Measurements from ENCODE around the gene UGDH. TPM values are rescaled to one million over a fixed set of nuclear protein-coding genes. Genes with fewer than 3 reads are reported as not detected.
A peak's percentile ranks its signal among the peaks of the same experiment; 100 is the strongest.
"Not testable (repeated sequence)": the region's sequence is repeated elsewhere in the genome, so short reads cannot be mapped to it uniquely, and the experiment has no call there.

Gene UGDH
- total and polyA plus RNA-seq, 7 donors: 33.4 to 140 (median 51.2) TPM

DNA sequence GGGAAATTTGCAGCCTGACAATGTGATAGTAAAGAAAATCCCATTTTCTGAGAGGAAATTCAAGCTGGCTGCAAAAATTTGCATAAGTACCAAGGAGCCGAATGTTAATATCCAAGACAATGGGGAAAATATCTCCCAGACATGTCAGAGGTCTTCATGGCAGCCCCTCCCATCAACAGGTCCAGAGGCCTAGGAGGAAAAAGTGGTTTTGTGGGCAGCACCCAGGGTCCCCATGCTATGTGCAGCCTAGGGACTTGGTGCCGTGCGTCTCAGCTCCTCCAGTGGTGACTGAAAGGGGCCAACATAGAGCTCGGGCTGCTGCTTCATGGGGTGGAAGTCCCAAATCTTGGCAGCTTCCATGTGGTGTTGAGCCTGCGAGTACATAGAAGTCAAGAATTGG is 6.3 kb upstream of the UGDH start:
- TF ChIP-seq CTCF (IDR thresholded peaks at IDR 0.05) (no peak), POLR2A (IDR thresholded peaks at IDR 0.05) (no peak), POLR2AphosphoS5 (IDR thresholded peaks at IDR 0.05) (no peak), EP300 (IDR thresholded peaks at IDR 0.05) (no peak)
- H3K4me3 ChIP-seq: no peak overlapping the region
- 94 to 98% methylated on average over 5 of the region's 5 CpGs for WGBS, 2 donors
- H3K27me3 ChIP-seq: no peaks in the 10 kb centered on the region
- intact Hi-C loops (cut with DNase I): no loop called here
- H3K4me1 ChIP-seq: peaks cover 0 to 11% (median 7%) of the 10 kb centered on the region in 4 donors
- no peak for DNase-seq
- H3K9me3 ChIP-seq: no peaks in the 10 kb centered on the region
- no peak overlapping the region for H3K27ac ChIP-seq
- peaks cover 0 to 36% (median 3%) of the 10 kb centered on the region in 4 donors for H3K36me3 ChIP-seq

DNA sequence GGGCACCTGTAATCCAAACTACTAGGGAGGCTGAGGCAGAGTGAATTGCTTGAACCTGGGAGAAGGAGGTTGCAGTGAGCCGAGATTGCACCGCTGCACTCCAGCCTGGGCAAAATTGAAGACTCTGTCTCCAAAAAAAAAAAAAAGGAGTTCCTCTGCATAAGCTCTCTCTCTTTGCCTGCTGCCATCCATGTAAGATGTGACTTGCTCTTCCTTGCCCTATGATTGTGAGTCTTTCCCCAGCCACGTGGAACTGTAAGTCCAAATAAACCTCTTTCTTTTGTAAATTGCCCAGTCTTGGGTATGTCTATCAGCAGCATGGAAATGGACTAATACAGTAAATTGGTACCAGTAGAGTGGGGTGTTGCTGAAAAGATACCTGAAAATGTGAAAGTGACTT is 5.0 kb upstream of the UGDH start:
- H3K27ac ChIP-seq; H3K9me3 ChIP-seq; H3K27me3 ChIP-seq; DNase-seq; H3K4me3 ChIP-seq; intact Hi-C loops (cut with DNase I): not testable (repeated sequence)
- peaks cover 0 to 36% (median 3%) of the 10 kb centered on the region in 4 donors for H3K36me3 ChIP-seq
- peaks cover 0 to 16% (median 12%) of the 10 kb centered on the region in 4 donors for H3K4me1 ChIP-seq
- WGBS, 2 donors: 80 to 94% methylated on average over 3 of the region's 3 CpGs

DNA sequence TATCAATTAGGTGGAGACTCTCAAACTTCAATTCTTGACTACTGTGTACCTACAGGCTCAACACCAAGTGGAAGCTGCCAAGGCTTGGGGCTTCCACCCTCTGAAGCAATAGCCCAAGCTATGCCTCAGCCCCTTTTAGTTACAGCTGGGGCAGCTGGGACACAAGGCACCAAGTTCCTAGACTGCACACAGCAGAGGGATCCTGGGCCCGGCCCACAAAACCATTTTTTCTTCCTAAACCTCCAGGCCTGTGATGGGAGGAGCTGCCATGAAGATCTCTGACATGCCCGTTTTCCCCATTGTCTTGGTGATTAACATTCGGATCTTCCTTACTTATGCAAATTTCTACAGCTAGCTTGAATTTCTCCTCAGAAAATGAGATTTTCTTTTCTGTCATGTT is 3.4 kb upstream of the UGDH start:
- 97 to 99% methylated on average over 3 of the region's 3 CpGs for whole genome bisulfite sequencing, 2 donors
- Histone ChIP-seq H3K4me1 (peaks cover 0 to 26% (median 20%) of the 10 kb centered on the region in 4 donors), H3K9me3 (no peaks in the 10 kb centered on the region), H3K27me3 (no peaks in the 10 kb centered on the region), H3K4me3 (no peak overlapping the region), H3K27ac (no peak overlapping the region), H3K36me3 (peaks cover 0 to 29% (median 3%) of the 10 kb centered on the region in 4 donors)
- intact Hi-C loops (cut with DNase I): no loop called here
- no peak for TF ChIP-seq EP300 (IDR thresholded peaks at IDR 0.05)
- TF ChIP-seq POLR2A (IDR thresholded peaks at IDR 0.05): no peak
- TF ChIP-seq CTCF (IDR thresholded peaks at IDR 0.05): no peak
- no peak for TF ChIP-seq POLR2AphosphoS5 (IDR thresholded peaks at IDR 0.05)
- DNase-seq: no peak

DNA sequence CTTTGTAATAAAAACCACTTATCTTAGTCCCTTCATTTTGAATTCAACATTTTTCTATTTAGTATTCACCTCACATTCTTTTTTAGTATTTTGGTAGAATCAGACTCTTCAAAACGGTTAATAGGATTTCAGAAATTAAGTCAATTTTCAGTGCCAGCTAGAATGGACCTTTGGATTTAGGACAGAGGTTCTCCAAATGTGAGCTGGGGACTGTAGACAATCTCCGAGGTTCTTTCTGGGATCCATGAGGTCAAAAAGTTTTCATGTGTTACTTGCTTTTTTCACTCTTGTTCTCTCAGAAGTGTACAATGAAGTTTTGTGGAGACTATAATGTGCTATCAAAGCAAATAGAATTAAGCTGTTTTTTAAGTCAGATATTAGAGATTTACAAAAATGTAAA is 2.3 kb upstream of the UGDH start:
- H3K4me1 ChIP-seq: peaks cover 0 to 28% (median 21%) of the 10 kb centered on the region in 4 donors
- TF ChIP-seq EP300 (IDR thresholded peaks at IDR 0.05) (no peak), CTCF (IDR thresholded peaks at IDR 0.05) (no peak), POLR2A (IDR thresholded peaks at IDR 0.05) (no peak), POLR2AphosphoS5 (IDR thresholded peaks at IDR 0.05) (no peak)
- intact Hi-C loops (cut with DNase I): loop anchor here (5.0 kb wide), 1 partner anchor 162 kb away; the partner anchor contains the start of gene RFC1
- no peaks in the 10 kb centered on the region for H3K9me3 ChIP-seq
- no peak overlapping the region for H3K27ac ChIP-seq
- no peak for DNase-seq
- 76 to 91% methylated on average over 2 of the region's 2 CpGs for WGBS, 2 donors
- H3K36me3 ChIP-seq: peaks cover 0 to 27% (median 3%) of the 10 kb centered on the region in 4 donors
- H3K27me3 ChIP-seq: no peaks in the 10 kb centered on the region
- no peak overlapping the region for H3K4me3 ChIP-seq

DNA sequence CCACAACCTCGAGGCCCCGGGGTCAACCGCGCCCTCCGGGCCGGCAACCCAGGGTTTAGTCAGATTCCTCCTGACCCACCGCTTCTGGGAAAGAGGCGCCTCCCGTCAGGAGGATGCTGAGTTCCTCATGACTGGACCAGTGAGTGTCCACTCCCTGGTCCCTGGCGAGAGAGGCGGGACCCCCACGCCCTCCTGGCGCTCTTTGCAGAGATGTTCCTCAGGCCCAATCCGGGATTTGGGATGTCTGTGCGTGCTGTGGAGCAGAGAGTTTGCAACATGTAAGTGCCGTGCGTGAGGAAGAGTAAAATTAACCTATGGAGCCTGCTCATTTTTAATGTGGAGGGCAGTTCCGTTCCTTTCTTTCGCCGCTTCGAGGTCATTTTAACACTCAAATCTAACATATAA is 824 bp upstream of the UGDH start:
- Histone ChIP-seq H3K4me1 (peaks cover 0 to 28% (median 21%) of the 10 kb centered on the region in 4 donors), H3K36me3 (peaks cover 0 to 14% (median 0%) of the 10 kb centered on the region in 4 donors), H3K4me3 (peak overlapping the region; percentile 70 to 92 (median 90)), H3K27me3 (no peaks in the 10 kb centered on the region), H3K9me3 (no peaks in the 10 kb centered on the region), H3K27ac (peak overlapping the region; percentile 89 to 98 (median 97))
- DNase-seq: peak; percentile 92
- intact Hi-C loops (cut with DNase I): loop anchor here (5.0 kb wide), 1 partner anchor 161 kb away; the partner anchor contains the start of gene RFC1
- 3 to 5% methylated on average over 21 of the region's 21 CpGs for WGBS, 2 donors
- no peak for TF ChIP-seq CTCF (IDR thresholded peaks at IDR 0.05)
- TF ChIP-seq EP300 (IDR thresholded peaks at IDR 0.05): peak in 1 of 4 donors; percentile 10
